Activated CD4-positive, alpha-beta T cell treated with anti-CD3 and anti-CD28 coated beads, Interleukin-2, amount 50 U/mL, for 1 hour (primary cell): ENCODE measurements around the gene STK38L.

Experiments
- DNase-seq: peaks from one replicate; pipeline ENCODE4 v3.0.0-alpha.2; 2020

The STK38L gene

DNA sequence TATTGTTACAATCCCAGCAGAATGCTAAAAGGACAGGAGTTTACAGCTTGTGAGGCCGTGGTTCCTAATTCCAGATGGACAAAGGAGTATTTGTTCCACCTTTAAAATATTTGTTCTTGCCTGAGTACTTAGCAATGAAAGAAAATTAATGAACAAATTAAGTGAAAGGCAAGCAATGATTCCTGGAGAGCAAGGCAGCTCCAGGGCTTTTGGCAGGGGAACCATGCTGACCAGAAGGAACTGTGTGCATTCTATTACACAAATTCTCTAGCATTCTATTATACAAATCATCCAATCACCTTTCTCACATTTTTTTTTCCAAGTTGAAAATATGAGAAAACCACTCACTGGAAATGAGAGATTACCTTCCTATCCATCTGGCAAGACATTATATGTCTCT is 86.8 kb downstream of the STK38L start:
- DNase-seq = no peak

DNA sequence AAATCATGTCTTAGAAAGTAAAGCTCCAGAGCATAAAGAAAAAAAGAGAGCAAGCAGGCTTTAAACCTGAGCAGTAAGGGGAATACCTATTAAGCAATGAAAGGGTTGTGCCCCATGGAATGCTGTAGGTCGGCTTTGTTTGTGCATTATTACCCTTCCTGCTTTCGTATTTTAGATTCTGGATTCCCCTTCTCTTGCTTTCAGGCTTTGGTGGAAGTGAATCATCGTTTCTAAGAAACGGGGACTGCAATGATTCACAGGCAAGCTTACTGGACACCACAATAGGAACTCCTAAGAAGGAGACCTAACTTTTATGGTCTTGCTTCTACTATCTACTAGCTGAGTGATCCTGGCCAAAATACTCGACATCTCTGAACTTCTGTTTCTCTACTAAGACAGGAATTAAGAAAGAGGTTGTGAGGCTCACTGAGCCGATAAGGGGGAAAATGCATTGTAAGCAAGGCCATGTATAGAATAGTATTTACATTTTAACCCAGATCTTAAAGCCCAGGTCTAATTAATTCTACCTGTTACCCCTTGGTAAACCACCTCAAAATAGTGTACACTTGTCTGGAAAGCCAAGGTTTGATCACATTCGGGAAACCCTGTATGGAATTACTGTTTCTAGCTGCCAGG is 87.3 kb downstream of the STK38L start:
- DNase-seq = no peak

DNA sequence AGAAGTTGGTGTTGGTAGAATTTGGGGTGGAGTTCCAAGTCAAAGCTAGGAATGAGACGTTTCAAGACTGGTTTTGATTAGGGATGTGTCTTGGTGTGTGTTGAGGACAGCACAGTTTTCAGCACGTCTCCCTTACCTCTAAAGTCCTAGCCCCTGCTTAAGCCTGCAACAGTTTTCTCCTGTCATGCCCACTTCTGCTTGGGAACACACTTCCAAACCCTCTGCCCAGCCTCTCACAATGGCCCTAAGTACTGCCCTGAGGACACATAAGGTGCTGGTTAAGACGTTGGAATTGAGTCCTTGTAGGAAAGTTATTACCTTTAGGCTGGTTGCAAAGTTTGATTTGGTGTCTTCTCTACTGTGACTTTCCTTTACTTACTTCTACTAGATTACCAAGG is 87.8 kb downstream of the STK38L start:
- DNase-seq = no peak

DNA sequence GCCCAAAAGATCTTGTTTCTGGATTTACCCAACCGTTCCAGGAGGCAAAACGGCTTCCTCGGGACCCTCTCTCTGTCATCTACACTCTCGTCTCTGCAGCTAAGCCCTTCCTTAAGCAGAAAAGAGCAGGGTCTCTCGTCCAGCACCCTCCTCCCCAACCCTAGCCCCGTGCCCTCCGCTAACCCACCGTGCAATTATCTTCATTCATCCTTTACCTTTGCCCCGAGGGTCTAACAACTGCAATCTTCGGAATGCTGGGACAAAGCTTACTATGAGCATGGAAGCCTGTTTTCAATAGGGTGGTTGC is 88.3 kb downstream of the STK38L start:
- no peak for DNase-seq

DNA sequence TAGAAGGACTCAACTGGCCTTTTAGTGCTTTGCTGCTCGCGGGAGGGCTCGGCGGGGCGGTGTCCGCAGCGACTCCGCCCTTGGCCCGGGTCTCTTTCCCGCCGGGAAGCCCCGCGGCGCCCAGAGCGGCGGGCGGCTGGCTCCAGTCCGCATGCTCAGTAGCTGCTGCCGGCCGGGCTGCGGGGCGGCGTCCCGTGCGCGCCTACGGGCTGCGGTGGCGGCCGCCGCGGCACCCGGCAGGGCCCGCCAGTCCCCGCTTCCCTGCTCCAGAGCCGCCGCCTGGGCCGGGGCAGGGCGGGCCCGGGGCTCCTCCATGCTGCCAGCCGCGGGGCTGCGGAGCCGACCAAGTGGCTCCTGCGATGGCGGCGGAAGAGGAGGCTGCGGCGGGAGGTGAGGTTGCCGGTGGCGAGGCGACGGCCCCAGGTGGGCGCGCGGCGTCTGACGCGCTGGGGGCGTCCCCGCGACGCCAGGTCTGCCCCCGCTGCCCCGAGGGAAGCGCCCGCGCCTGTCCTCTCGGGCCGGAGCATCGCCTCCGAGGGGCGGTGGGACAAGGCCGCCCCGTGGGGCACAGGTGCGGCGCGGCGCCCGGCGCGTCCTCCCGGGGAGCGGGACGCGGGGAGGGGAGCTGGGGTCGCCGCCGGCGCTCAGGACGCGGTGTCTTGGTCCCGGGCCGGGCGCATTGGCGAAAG is 88.8 kb downstream of the STK38L start, which contains the start of gene BMAL2:
Gene BMAL2, plus strand, starts transcription at position 123 of the 689 bp plus-strand sequence. Its CDS starts 237 bp downstream, at position 360.
- peak; percentile 10 for DNase-seq

DNA sequence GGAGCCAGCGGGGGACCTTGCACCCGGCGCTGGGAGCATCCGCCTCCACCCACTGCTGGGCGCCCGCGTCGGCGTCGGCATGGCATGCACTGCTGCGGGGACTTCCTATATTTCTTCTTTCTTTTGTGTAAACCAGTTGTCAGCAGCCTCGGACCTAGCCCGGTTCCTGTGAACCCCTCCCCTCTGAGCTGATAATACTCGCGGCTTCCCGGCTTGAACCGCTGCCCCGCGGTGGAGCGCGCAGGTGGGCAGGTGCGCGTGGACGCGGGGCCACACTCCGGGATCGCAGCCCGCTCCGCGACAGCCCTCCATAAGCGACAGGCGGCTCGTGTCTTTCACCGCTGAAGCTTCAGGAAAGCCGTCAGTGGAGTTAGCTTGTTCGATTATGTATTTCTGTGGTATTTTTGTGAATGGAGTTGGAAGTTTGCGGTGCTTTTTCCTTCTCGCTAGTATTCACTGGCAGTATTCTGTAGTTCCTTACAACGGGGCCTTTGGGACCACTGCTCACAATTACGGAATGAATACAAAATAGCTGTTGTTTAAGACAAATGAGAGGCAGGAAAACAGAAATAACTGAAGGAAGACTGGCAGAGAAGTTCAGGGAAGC is 89.4 kb downstream of the STK38L start:
- DNase-seq = peak; percentile 3

DNA sequence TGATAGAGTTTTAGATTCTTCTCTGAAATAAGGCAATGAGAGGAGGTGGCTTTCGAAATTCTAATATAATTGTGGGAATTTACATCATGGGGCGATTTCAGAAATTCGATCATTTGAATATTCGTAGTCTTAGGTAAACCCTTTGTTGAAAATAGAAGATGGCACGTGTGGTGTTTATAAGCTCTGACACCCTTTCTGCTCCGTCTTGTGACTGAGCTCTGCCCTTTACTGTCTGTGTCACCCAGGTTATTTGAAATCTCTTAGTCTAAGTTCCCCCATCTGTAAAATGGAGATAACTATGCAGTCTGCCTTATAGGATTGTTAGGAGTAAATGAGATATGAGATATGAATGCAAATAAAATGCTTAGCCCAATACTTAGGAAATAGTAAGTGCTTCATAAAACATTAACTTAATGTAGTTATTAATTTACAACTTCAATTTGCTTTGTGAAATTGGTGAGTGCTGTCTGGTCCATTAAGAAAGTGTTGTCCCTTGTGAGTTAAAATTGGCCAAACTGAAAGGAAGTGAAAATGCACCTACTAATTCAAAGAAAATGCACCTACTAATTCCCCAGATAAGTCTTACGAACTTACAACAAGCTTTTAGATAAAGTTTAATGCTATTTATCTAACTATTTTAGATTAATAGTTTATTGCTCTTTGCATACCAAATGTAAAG is 90.1 kb downstream of the STK38L start:
- DNase-seq = no peak

DNA sequence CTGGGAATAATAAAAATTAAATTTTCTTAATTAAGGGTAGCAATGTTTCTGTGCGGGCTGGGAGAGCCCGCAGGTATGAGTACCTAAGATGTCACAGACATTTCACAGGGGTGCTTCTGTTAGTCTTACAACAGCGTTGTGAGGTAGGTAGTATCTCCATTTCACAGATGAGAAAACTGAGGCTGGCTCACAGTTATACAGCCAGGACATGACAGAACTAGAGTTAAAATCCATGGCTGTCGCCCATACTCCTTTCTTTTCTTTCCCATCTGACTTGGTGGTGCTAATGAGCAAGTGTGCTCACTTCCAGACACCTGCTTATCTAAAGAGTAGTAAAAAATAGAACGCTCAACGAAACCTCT is 90.6 kb downstream of the STK38L start:
- no peak for DNase-seq

DNA sequence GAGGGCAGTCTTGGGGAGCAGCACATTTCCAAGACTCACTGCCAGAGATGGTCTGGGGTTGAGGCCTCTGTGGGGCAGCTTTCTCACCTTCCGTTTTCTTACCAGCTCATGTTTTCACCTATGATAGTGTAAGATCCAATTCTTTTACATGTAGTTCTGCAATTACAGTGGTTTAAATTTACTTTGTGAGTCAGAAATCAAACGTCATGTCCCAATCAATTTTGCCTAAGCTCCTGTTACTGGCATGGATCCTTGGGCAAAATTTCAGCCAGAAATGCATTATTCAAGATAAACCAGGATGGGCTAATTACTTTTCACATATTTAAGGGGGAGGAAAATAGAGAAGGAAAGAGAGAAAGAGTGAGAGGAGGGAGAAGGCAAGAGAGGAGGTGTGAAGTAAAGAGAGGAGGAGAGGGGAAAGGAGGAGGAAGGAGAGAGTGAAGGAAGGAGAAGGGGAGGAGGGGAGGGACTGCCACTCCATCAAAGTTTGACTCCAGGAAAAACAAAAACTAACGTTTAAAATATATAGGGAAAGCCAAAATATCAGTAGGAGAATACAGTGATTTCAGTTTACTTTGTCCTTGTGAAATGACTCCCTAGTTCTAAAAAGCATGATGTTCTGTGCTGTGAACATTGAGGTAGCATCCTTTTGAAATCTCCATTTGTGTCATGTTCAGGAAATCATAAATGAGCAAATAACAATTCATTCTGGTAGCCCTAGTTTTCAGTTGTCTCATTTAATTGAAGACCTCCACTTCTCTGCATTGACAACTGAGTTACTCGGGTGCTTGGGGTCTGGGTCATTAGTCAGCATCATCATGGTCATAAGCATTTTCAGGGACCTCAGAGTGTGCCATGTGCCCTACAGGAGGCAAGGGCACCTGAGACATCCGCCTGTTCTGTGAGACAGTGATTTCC is 91.5 kb downstream of the STK38L start:
- DNase-seq = no peak

DNA sequence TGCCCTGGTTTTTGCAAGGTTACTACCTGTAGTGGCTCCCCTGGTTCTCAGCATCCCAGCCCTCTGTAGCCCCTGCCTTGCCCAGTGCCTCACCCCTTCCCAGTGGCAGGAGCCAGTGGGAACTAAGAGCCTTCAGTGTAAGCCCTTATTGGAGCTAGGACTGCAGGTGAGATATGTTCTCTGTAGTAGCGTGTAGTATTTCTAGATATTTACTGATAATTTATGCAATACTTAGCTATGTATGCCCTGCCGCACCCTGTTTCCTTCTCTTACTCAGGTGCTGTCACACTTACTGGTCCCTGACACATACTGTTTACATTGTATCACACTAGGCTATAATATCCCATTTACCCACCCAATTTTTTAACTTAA is 92.2 kb downstream of the STK38L start:
- DNase-seq = no peak

DNA sequence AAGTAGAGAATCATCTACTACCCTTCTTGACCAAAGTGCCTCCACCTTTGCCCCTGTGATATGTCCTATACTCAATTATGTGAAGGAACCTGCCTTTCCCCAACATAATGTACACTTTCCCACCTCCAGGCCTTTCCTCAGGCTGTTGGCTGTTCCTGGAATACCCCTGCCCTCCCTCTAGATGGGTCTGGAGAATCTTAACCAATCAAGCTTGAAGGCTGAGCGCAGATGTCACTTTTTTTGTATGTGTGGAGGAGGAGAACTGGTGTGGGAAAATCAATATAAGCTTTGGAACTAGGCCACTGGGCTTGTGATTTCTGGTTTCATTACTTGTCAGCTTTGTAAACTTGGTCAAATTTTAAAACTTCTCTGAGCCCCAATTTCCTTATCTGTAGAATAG is 93.3 kb downstream of the STK38L start:
- no peak for DNase-seq

DNA sequence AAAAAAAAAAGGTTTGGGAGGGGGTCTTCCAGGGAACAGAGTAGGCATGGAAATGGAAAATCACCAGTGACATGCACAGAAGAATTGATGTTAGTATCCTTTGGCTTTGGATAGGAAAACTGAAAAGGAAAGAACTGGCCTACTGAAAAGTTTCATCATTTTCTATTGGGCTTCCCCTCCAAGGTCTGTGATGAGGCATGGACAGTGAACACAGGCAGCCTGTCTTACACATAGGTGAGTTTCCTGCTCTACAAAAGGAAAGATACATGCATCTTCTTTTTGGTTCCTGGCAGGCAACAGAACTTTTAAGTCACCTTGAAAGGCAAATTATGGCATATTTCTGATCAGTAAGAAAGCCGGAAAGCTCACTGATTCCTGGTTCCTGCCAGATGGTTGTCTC is 94.4 kb downstream of the STK38L start:
- DNase-seq = no peak

DNA sequence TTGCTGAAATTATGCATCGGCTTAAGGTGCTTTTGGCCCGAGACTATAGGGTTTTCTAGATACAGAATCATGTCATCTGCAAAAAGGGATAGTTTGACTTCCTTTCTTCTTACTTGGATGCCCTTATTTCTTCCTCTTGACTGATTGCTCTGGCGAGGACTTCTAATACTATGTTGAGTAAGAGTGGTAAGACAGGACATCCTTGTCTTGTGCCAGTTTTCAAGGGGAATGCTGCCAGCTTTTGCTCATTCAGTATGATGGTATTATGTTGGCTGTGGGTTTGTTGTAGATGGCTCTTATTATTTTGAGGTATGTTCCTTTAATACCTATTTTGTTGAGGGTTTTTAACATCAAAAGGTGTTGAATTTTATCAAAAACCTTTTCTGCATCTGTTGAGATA is 96.9 kb downstream of the STK38L start:
- DNase-seq = no peak

DNA sequence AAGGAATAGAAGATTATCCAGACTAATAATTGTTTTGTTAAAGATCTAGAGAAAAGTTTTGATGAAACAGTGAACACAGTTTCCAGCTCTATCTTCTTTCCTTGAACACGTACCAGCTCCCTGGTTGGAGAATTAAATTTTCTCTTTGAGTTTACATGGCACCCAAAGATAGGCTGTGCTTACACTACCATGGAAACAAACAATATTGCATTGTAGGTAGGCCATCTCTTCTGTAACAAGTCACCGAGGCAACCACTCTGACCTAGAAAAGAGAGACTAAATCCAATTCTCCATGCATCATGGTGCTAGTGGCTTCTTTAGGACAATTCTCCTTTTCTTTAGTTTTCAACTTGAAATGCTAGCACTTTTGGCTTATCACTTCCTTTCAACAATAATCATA is 98.5 kb downstream of the STK38L start:
- no peak for DNase-seq

DNA sequence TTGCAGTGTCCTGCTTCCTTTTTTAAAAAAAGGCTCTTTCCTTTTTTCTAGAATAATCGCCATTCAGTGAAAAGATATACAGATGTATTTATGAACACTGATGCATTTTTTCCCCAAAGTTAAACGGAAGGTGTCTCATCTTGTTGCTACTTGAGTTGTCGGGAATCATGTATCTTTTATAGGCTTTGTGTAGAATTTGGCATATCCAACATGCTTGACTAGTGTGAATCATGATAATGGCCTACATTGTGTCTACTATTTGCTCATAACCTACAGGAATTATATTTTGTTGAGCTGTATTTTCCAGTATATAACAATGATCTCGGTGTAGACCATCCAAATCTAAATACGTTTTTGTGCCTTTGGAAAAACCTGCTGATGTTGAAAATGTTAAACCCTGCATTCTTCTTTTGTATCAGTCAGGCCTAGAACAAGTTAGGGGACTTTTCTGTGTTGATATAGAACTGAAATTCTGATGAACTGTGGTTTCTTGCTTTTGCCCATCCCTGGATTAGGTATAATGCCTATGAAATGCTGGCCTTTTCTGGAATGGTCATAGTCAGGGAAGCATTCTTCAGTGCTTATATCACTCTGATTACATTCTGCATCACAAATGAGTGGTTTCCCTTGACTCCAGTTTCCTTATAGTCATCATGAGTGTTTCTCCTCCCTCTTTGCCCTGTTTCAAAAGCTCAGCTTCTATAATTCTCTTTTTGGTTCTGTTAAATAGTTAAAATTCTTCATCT is 99.3 kb downstream of the STK38L start:
- DNase-seq = no peak

DNA sequence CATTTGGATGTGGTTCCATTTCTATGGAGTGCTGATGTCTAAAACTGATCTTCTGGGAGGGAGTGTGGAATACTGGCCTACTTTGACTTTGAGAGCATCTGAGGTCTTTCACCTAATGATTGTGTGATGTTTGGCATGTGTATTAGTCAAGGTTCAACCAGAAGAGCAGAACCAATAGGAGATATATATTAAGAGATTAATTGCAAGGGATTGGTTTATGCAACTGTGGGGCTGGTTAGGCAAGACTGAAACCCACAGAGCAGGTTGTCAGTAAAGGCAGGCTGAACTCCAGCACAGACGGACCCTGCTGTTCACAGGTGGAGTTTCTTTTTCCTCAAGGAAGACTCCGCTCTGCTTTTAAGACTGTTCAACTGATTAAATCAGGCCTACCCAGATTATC is 100.2 kb downstream of the STK38L start:
- no peak for DNase-seq

DNA sequence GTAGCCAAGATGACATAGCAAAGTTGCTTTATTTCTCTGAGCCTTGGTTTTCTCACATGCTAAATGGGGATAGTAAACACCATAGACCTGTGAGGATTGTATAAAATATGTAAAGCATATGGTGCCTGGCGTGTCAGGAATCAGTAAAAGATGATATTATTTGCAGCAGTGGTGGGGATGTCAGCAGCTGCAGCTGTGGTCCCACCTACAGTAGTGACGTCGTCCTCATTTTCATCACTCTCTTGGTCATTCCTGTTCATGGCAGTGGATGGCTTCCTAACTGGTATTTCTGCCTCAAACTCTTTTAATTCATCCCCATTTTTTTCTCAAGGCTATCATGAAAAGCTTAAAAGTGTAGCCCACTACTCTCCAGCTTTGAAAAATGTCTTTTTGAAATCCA is 100.7 kb downstream of the STK38L start:
- no peak for DNase-seq

DNA sequence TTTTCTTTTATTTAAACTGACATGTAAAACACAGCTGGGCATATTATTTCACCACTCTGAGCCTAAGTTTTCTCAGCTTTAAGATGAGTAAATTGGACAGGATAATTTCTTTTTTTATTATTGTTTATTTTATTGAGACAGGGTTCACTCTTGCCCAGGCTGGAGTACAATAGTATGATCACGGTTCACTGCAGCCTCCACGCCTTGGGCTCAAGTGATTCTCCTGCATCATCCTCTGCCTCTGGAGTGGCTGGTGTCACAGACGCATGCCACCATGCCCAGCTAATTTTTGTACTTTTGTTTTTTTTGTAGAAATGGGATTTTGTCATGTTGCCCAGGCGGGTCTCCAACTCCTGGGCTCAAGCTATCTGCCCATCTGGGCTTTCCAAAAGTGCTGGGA is 101.3 kb downstream of the STK38L start:
- no peak for DNase-seq

DNA sequence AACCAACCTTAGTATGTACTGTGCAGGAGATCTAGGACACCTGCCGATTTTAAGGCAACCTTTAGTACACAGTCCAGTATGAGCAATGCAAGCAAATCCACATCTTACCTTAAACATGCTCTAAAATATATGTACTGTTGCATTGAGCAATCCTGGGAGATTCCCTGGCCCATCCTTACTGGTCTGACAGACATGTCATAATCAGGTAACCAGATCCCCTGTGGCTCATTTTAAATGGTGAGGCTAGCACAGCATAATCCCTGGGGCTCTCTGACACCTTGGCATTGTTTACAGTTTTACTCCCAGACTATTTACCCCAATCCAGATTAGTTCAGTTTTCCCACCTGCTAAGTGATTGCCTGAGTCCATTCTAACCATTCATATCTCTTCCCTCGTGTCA is 103.7 kb downstream of the STK38L start:
- no peak for DNase-seq

DNA sequence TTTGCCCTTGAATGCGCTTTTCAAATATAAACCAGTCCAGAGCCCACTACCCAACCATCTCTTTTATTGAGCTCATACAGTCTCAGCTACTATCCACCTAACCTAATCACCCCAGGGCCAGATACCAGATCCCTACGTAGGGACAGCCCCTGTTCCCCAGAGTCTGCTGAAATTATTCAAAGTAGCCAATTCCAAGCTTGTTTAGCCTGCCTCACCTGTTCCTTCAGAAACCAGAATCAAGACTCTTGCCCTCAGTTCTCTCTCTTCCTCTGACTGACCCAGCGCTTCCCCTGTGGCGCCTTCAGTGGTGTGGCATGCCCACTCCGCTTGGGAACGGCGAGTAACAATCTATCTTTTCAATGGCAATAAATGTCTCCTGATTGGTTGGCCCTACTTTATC is 107.4 kb downstream of the STK38L start:
- DNase-seq = no peak

DNA sequence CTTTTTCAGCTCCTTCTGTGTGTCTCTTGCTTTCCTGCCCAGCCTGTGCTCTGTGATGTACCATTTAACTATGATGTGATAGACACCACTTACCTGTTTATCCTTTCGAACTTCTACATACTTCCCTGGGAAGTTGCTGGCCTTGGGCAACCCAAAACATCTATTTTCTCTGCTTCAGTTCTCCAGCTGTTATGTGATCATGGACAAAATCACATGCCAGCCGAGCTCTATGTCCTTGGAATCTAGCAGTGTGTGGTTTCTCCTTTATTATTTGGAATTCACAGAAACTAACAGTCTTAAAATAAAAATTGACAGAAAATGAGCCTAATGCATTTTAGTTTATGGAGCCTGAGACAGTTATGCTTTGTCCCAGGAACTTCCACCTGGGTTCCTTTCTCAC is 111.4 kb downstream of the STK38L start:
- no peak for DNase-seq

DNA sequence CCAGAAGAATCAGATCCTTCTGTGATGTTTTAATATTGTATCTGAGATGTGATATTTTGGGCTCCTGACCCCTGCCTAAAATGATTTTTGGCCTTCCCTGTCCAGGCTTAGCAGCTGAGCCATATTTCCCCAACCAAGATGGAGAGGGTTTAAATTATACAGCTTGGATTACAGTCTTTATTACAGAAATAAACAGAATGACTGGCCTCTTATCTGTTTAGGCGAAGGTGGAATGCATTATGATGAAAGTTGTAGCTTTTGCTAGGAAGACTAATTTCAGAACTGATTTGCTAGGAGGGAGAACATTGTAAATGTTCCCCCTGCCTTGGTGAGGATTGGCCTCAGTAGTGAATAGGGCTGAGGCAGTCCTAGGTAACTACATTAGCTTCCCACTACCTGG is 111.9 kb downstream of the STK38L start:
- no peak for DNase-seq
